Measurements from ENCODE around the gene ADGRE1.
A peak's percentile ranks its signal among the peaks of the same experiment; 100 is the strongest.
"Not testable (repeated sequence)": the region's sequence is repeated elsewhere in the genome, so short reads cannot be mapped to it uniquely, and the experiment has no call there.

The ADGRE1 gene

GRCh38 chr19:6861683-6862286, 25.6 kb upstream of the ADGRE1 start:
- H3K4me1 ChIP-seq (ENCODE audit: insufficient read depth, low read length) = peaks cover 4% of the 10 kb centered on the region
- H3K9ac ChIP-seq (ENCODE audit: low read length) = no peak overlapping the region
- H3K27me3 ChIP-seq (ENCODE audit: control insufficient read depth in 1 of 2, insufficient read depth in 2 of 2, low read length in 2 of 2) = no peaks in the 10 kb centered on the region
- H3K4me3 ChIP-seq (ENCODE audit: low read depth in 1 of 2, low read length in 2 of 2) = no peak overlapping the region
- H3K9me3 ChIP-seq (ENCODE audit: low read length) = no peaks in the 10 kb centered on the region
- no peak overlapping the region for H3K27ac ChIP-seq (ENCODE audit: low read depth, low read length)
- no peaks in the 10 kb centered on the region for H3K36me3 ChIP-seq (ENCODE audit: insufficient read depth, low read length)

GRCh38 chr19:6862673-6863078, 24.7 kb upstream of the ADGRE1 start:
- no peaks in the 10 kb centered on the region for H3K27me3 ChIP-seq (ENCODE audit: control insufficient read depth in 1 of 2, insufficient read depth in 2 of 2, low read length in 2 of 2)
- H3K27ac ChIP-seq (ENCODE audit: low read depth, low read length) = no peak overlapping the region
- peaks cover 4% of the 10 kb centered on the region for H3K4me1 ChIP-seq (ENCODE audit: insufficient read depth, low read length)
- H3K36me3 ChIP-seq (ENCODE audit: insufficient read depth, low read length) = no peaks in the 10 kb centered on the region
- no peaks in the 10 kb centered on the region for H3K9me3 ChIP-seq (ENCODE audit: low read length)
- H3K4me3 ChIP-seq (ENCODE audit: low read depth in 1 of 2, low read length in 2 of 2) = peak overlapping the region; percentile 27 to 38
- H3K9ac ChIP-seq (ENCODE audit: low read length) = no peak overlapping the region

GRCh38 chr19:6864325-6864940, 22.9 kb upstream of the ADGRE1 start:
- no peaks in the 10 kb centered on the region for H3K27me3 ChIP-seq (ENCODE audit: control insufficient read depth in 1 of 2, insufficient read depth in 2 of 2, low read length in 2 of 2)
- H3K9ac ChIP-seq (ENCODE audit: low read length) = no peak overlapping the region
- H3K36me3 ChIP-seq (ENCODE audit: insufficient read depth, low read length) = no peaks in the 10 kb centered on the region
- no peaks in the 10 kb centered on the region for H3K9me3 ChIP-seq (ENCODE audit: low read length)
- H3K4me3 ChIP-seq (ENCODE audit: low read depth in 1 of 2, low read length in 2 of 2) = no peak overlapping the region
- H3K4me1 ChIP-seq (ENCODE audit: insufficient read depth, low read length) = peaks cover 4% of the 10 kb centered on the region
- no peak overlapping the region for H3K27ac ChIP-seq (ENCODE audit: low read depth, low read length)

- Histone ChIP-seq H3K27me3 (ENCODE audit: control insufficient read depth in 1 of 2, insufficient read depth in 2 of 2, low read length in 2 of 2) (no peaks in the 10 kb centered on the region), H3K4me1 (ENCODE audit: insufficient read depth, low read length) (peaks cover 4% of the 10 kb centered on the region), H3K27ac (ENCODE audit: low read depth, low read length) (no peak overlapping the region), H3K9me3 (ENCODE audit: low read length) (no peaks in the 10 kb centered on the region), H3K4me3 (ENCODE audit: low read depth in 1 of 2, low read length in 2 of 2) (no peak overlapping the region), H3K36me3 (ENCODE audit: insufficient read depth, low read length) (no peaks in the 10 kb centered on the region), H3K9ac (ENCODE audit: low read length) (no peak overlapping the region)
These were observed 21.5 kb upstream of the ADGRE1 start for GRCh38 chr19:6865849-6866248.

GRCh38 chr19:6866741-6867151, 20.6 kb upstream of the ADGRE1 start:
- Histone ChIP-seq H3K9ac (ENCODE audit: low read length) (no peak overlapping the region), H3K9me3 (ENCODE audit: low read length) (no peaks in the 10 kb centered on the region), H3K27ac (ENCODE audit: low read depth, low read length) (no peak overlapping the region), H3K4me1 (ENCODE audit: insufficient read depth, low read length) (peaks cover 4% of the 10 kb centered on the region), H3K4me3 (ENCODE audit: low read depth in 1 of 2, low read length in 2 of 2) (no peak overlapping the region), H3K36me3 (ENCODE audit: insufficient read depth, low read length) (no peaks in the 10 kb centered on the region), H3K27me3 (ENCODE audit: control insufficient read depth in 1 of 2, insufficient read depth in 2 of 2, low read length in 2 of 2) (no peaks in the 10 kb centered on the region)

- no peaks in the 10 kb centered on the region for H3K27me3 ChIP-seq (ENCODE audit: control insufficient read depth in 1 of 2, insufficient read depth in 2 of 2, low read length in 2 of 2)
- no peak overlapping the region for H3K9ac ChIP-seq (ENCODE audit: low read length)
- no peaks in the 10 kb centered on the region for H3K4me1 ChIP-seq (ENCODE audit: insufficient read depth, low read length)
- no peaks in the 10 kb centered on the region for H3K36me3 ChIP-seq (ENCODE audit: insufficient read depth, low read length)
- no peak overlapping the region for H3K4me3 ChIP-seq (ENCODE audit: low read depth in 1 of 2, low read length in 2 of 2)
- H3K9me3 ChIP-seq (ENCODE audit: low read length) = no peaks in the 10 kb centered on the region
- H3K27ac ChIP-seq (ENCODE audit: low read depth, low read length) = no peak overlapping the region
These were observed 19.0 kb upstream of the ADGRE1 start for GRCh38 chr19:6868351-6868750.

GRCh38 chr19:6869151-6869882, 18.1 kb upstream of the ADGRE1 start:
- H3K4me1 ChIP-seq (ENCODE audit: insufficient read depth, low read length); H3K27ac ChIP-seq (ENCODE audit: low read depth, low read length); H3K9ac ChIP-seq (ENCODE audit: low read length); H3K36me3 ChIP-seq (ENCODE audit: insufficient read depth, low read length); H3K27me3 ChIP-seq (ENCODE audit: control insufficient read depth in 1 of 2, insufficient read depth in 2 of 2, low read length in 2 of 2); H3K9me3 ChIP-seq (ENCODE audit: low read length); H3K4me3 ChIP-seq (ENCODE audit: low read depth in 1 of 2, low read length in 2 of 2): not testable (repeated sequence)

DNA sequence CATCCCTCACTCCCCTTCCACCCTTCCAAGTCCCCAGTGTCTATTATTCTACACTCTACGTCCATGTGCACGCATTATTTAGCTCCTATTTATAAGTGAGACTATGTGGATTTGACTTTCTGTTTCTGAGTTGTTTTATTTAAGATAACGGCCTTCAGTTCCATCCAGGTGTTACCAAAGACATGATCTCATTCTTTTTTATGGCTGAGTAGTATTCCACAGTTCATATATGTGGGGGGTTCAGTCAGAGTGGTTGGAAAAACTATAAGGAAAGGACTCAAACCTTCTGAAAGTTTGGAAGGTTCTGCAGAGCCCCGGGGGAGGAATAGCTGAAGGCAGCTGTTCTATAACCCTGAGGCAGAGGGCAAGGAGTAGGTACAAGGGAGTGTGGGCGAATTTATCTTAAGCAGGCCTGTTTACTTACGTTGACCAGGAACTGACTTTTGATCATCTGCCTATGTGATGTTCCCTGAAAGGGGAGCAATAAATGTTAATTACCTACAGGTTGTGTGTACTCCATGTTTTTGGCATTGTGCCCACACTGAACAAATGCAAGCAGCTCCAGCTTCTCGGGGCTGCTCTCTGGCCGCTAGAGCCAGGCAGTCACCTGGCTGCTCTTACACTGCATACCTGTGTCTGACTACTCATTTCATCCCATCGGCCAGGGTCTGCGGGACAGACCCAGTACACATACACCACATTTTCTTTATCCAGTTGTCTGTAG, 13.5 kb upstream of the ADGRE1 start:
- no peak overlapping the region for H3K4me3 ChIP-seq (ENCODE audit: low read depth in 1 of 2, low read length in 2 of 2)
- no peak overlapping the region for H3K9ac ChIP-seq (ENCODE audit: low read length)
- no peaks in the 10 kb centered on the region for H3K27me3 ChIP-seq (ENCODE audit: control insufficient read depth in 1 of 2, insufficient read depth in 2 of 2, low read length in 2 of 2)
- H3K27ac ChIP-seq (ENCODE audit: low read depth, low read length) = no peak overlapping the region
- H3K9me3 ChIP-seq (ENCODE audit: low read length) = no peaks in the 10 kb centered on the region
- no peaks in the 10 kb centered on the region for H3K36me3 ChIP-seq (ENCODE audit: insufficient read depth, low read length)
- no peaks in the 10 kb centered on the region for H3K4me1 ChIP-seq (ENCODE audit: insufficient read depth, low read length)

- H3K9me3 ChIP-seq (ENCODE audit: low read length) = no peaks in the 10 kb centered on the region
- no peak overlapping the region for H3K27ac ChIP-seq (ENCODE audit: low read depth, low read length)
- H3K9ac ChIP-seq (ENCODE audit: low read length) = no peak overlapping the region
- peaks cover 0 to 5% of the 10 kb centered on the region in 2 donors for H3K27me3 ChIP-seq (ENCODE audit: control insufficient read depth in 1 of 2, insufficient read depth in 2 of 2, low read length in 2 of 2)
- H3K4me3 ChIP-seq (ENCODE audit: low read depth in 1 of 2, low read length in 2 of 2) = no peak overlapping the region
- H3K36me3 ChIP-seq (ENCODE audit: insufficient read depth, low read length) = no peaks in the 10 kb centered on the region
- no peaks in the 10 kb centered on the region for H3K4me1 ChIP-seq (ENCODE audit: insufficient read depth, low read length)
These were observed 12.2 kb upstream of the ADGRE1 start for GRCh38 chr19:6875218-6875617.

GRCh38 chr19:6876748-6877147, 10.6 kb upstream of the ADGRE1 start:
- Histone ChIP-seq H3K27me3 (ENCODE audit: control insufficient read depth in 1 of 2, insufficient read depth in 2 of 2, low read length in 2 of 2) (peaks cover 0 to 5% of the 10 kb centered on the region in 2 donors), H3K9me3 (ENCODE audit: low read length) (no peaks in the 10 kb centered on the region), H3K9ac (ENCODE audit: low read length) (no peak overlapping the region), H3K4me1 (ENCODE audit: insufficient read depth, low read length) (no peaks in the 10 kb centered on the region), H3K27ac (ENCODE audit: low read depth, low read length) (no peak overlapping the region), H3K4me3 (ENCODE audit: low read depth in 1 of 2, low read length in 2 of 2) (no peak overlapping the region), H3K36me3 (ENCODE audit: insufficient read depth, low read length) (no peaks in the 10 kb centered on the region)

DNA sequence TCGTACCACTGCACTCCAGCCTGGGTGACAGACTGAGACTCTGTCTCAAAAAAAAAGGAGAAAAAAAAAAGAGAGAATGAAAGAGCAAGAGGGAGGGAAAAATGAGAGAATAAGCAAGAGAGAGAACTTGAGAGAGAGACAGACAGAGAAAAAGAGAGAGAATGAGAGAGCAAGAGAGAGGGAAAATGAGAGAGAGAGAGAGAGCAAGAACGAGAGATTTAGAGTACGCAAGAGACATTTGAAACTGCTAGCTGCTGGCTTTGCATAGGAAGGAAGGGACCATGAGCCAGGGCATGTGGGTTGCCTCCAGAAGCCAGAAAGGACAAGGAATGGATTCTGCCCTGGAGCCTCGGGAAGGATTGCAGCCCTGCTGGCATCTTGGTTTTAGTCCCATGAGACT, 9.6 kb upstream of the ADGRE1 start:
- Histone ChIP-seq H3K27me3 (ENCODE audit: control insufficient read depth in 1 of 2, insufficient read depth in 2 of 2, low read length in 2 of 2) (peaks cover 0 to 5% of the 10 kb centered on the region in 2 donors), H3K9ac (ENCODE audit: low read length) (no peak overlapping the region), H3K4me1 (ENCODE audit: insufficient read depth, low read length) (no peaks in the 10 kb centered on the region), H3K27ac (ENCODE audit: low read depth, low read length) (no peak overlapping the region), H3K36me3 (ENCODE audit: insufficient read depth, low read length) (no peaks in the 10 kb centered on the region), H3K9me3 (ENCODE audit: low read length) (no peaks in the 10 kb centered on the region), H3K4me3 (ENCODE audit: low read depth in 1 of 2, low read length in 2 of 2) (no peak overlapping the region)
